ENCODE measurements around the gene DCDC2B.

GRCh38 chr1:32197074-32197473 is 11.8 kb upstream of the DCDC2B start:
- TF ChIP-seq CTCF (IDR thresholded peaks at IDR 0.05) (no peak), POLR2AphosphoS5 (IDR thresholded peaks at IDR 0.05) (no peak), EP300 (IDR thresholded peaks at IDR 0.05; ENCODE audit: low read depth) (no peak), POLR2A (IDR thresholded peaks at IDR 0.05) (no peak)
